Neural crest cell (in vitro differentiated cells): Measurements from ENCODE around the gene PSME4. TPM values are rescaled to one million over a fixed set of nuclear protein-coding genes. Genes with fewer than 3 reads are reported as not detected.

Experiments
- DNase-seq: peaks from one replicate; pipeline ENCODE4 v3.0.0; 2021; ENCODE audit warnings: low read depth, mixed read lengths, low spot score
- H3K27ac Mint-ChIP-seq: one replicate; pipeline ENCODE4 v1.8.0; 2021; ENCODE audit warnings: mild to moderate bottlenecking, mixed read lengths; ENCODE audit not compliant: unreplicated experiment
- H3K27me3 Mint-ChIP-seq: 2 replicates; pipeline ENCODE4 v1.8.0; 2021; ENCODE audit warnings: low read depth, mild to moderate bottlenecking, mixed read lengths
- H3K36me3 Mint-ChIP-seq: 2 replicates; pipeline ENCODE4 v1.8.0; 2021; ENCODE audit warnings: low read depth, mild to moderate bottlenecking, mixed read lengths
- H3K4me1 Mint-ChIP-seq: 2 replicates; pipeline ENCODE4 v1.8.0; 2021; ENCODE audit warnings: mixed read lengths
- H3K4me3 Mint-ChIP-seq: one replicate; pipeline ENCODE4 v1.8.0; 2021; ENCODE audit warnings: mild to moderate bottlenecking, mixed read lengths
- H3K9me3 Mint-ChIP-seq: 2 replicates; pipeline ENCODE4 v1.8.0; 2021; ENCODE audit warnings: mixed read lengths
- CTCF ChIP-seq: fragments of 200-600 bp; sonication (generic); conservative IDR thresholded peaks from 2 replicates; pipeline ENCODE4 v1.5.0; 2021; ENCODE audit warnings: antibody characterized with exemption, mild to moderate bottlenecking
- total RNA-seq: library from RNA; stranded (reverse); gene quantifications from 2 replicates; pipeline ENCODE4 v1.2.1, GENCODE V29; 2021

PSME4 gene
- total RNA-seq, 1 donor from 2014 or later = 65.9 TPM

- no peak for TF ChIP-seq CTCF
- Mint-ChIP-seq H3K4me1 (peaks cover 9% of the 10 kb centered on the region), H3K4me3 (no peak overlapping the region), H3K36me3 (peaks cover 36% of the 10 kb centered on the region), H3K9me3 (no peaks in the 10 kb centered on the region), H3K27ac (no peak overlapping the region), H3K27me3 (no peaks in the 10 kb centered on the region)
- DNase-seq = no peak
Observed at GRCh38 chr2:53881360-53881759, 89.4 kb downstream of the PSME4 start.

- no peak for DNase-seq
- no peaks in the 10 kb centered on the region for H3K27me3 Mint-ChIP-seq
- peaks cover 9% of the 10 kb centered on the region for H3K4me1 Mint-ChIP-seq
- H3K36me3 Mint-ChIP-seq = peaks cover 36% of the 10 kb centered on the region
- no peak overlapping the region for H3K27ac Mint-ChIP-seq
- H3K9me3 Mint-ChIP-seq = no peaks in the 10 kb centered on the region
- no peak for TF ChIP-seq CTCF
- no peak overlapping the region for H3K4me3 Mint-ChIP-seq
Observed at GRCh38 chr2:53880756-53881155, 90.0 kb downstream of the PSME4 start.

GRCh38 chr2:53877556-53877955 lies 93.2 kb downstream of the PSME4 start:
- Mint-ChIP-seq H3K27ac (no peak overlapping the region), H3K36me3 (peaks cover 20% of the 10 kb centered on the region)

GRCh38 chr2:53877112-53877511 lies 93.7 kb downstream of the PSME4 start:
- peaks cover 9% of the 10 kb centered on the region for H3K4me1 Mint-ChIP-seq
- no peak overlapping the region for H3K27ac Mint-ChIP-seq
- no peak overlapping the region for H3K4me3 Mint-ChIP-seq
- peaks cover 16% of the 10 kb centered on the region for H3K36me3 Mint-ChIP-seq
- H3K9me3 Mint-ChIP-seq = no peaks in the 10 kb centered on the region
- DNase-seq = no peak
- no peaks in the 10 kb centered on the region for H3K27me3 Mint-ChIP-seq
- no peak for TF ChIP-seq CTCF

More at GRCh38 chr2:53877556-53877955, 93.2 kb downstream of the PSME4 start:
- DNase-seq = no peak
- H3K4me3 Mint-ChIP-seq = no peak overlapping the region
- no peaks in the 10 kb centered on the region for H3K9me3 Mint-ChIP-seq
- TF ChIP-seq CTCF = no peak
- H3K27me3 Mint-ChIP-seq = no peaks in the 10 kb centered on the region
- H3K4me1 Mint-ChIP-seq = peaks cover 9% of the 10 kb centered on the region

- no peaks in the 10 kb centered on the region for H3K9me3 Mint-ChIP-seq
- no peak for DNase-seq
- H3K27ac Mint-ChIP-seq = no peak overlapping the region
- TF ChIP-seq CTCF = no peak
- H3K4me3 Mint-ChIP-seq = no peak overlapping the region
- H3K27me3 Mint-ChIP-seq = no peaks in the 10 kb centered on the region
- H3K36me3 Mint-ChIP-seq = peaks cover 12% of the 10 kb centered on the region
- peaks cover 9% of the 10 kb centered on the region for H3K4me1 Mint-ChIP-seq
Observed at GRCh38 chr2:53874401-53874950, 96.3 kb downstream of the PSME4 start.

GRCh38 chr2:53867773-53868172 lies 103.0 kb downstream of the PSME4 start:
- no peak overlapping the region for H3K27ac Mint-ChIP-seq
- no peak overlapping the region for H3K4me3 Mint-ChIP-seq
- no peaks in the 10 kb centered on the region for H3K27me3 Mint-ChIP-seq
- no peaks in the 10 kb centered on the region for H3K9me3 Mint-ChIP-seq
- DNase-seq = no peak
- peaks cover 9% of the 10 kb centered on the region for H3K36me3 Mint-ChIP-seq
- TF ChIP-seq CTCF = no peak
- no peaks in the 10 kb centered on the region for H3K4me1 Mint-ChIP-seq
